Posterior cingulate gyrus (tissue), 11 donors: ENCODE results near the gene CNTNAP2.

Source experiments
- DNase-seq, 10 donors: peaks; one replicate each; pipeline versions ENCODE4 v3.0.0 to v3.0.0-alpha.2; 2020 to 2021; ENCODE audit warnings: mixed read lengths in 3 of 10
- intact Hi-C: fragments of 100-400 bp; cut with DNase I; formaldehyde crosslinking; loops from one replicate; pipeline ENCODE4 v1.15.1; 2023

CNTNAP2 gene

GRCh38 chr7:148241700-148242293 lies 2125.2 kb downstream of the CNTNAP2 start:
- intact Hi-C loops = no loop called here

GRCh38 chr7:148242294-148242821 lies 2125.8 kb downstream of the CNTNAP2 start:
- intact Hi-C loops = no loop called here
- peak in 2 of 10 donors; percentile 28 to 29 for DNase-seq

More at GRCh38 chr7:148241700-148242293, 2125.2 kb downstream of the CNTNAP2 start:
- no peak for DNase-seq

GRCh38 chr7:148245381-148245780 lies 2128.8 kb downstream of the CNTNAP2 start:
- DNase-seq = no peak
- intact Hi-C loops = no loop called here

- intact Hi-C loops = no loop called here
- DNase-seq = no peak
These were observed 2137.0 kb downstream of the CNTNAP2 start for GRCh38 chr7:148253629-148254028.

GRCh38 chr7:148255333-148255732 lies 2138.7 kb downstream of the CNTNAP2 start:
- no peak for DNase-seq
- intact Hi-C loops = no loop called here

GRCh38 chr7:148256433-148256832 lies 2139.8 kb downstream of the CNTNAP2 start:
- DNase-seq = no peak
- intact Hi-C loops = no loop called here

- no peak for DNase-seq
- intact Hi-C loops = loop anchor here (5.0 kb wide), 2 partner anchors 222 to 702 kb away; no protein-coding TSS in a partner anchor
These were observed 2144.0 kb downstream of the CNTNAP2 start for GRCh38 chr7:148260599-148260998.

GRCh38 chr7:148261523-148261922 lies 2144.9 kb downstream of the CNTNAP2 start:
- no peak for DNase-seq
- intact Hi-C loops = loop anchor here (5.0 kb wide), 2 partner anchors 221 to 701 kb away; no protein-coding TSS in a partner anchor

- intact Hi-C loops = loop anchor here (5.0 kb wide), 2 partner anchors 220 to 700 kb away; no protein-coding TSS in a partner anchor
- DNase-seq = peak in 5 of 10 donors; percentile 27 to 85 (median 50)
These were observed 2145.5 kb downstream of the CNTNAP2 start for GRCh38 chr7:148261996-148262688.

GRCh38 chr7:148262721-148263229 lies 2146.2 kb downstream of the CNTNAP2 start:
- intact Hi-C loops = loop anchor here (5.0 kb wide), 2 partner anchors 220 to 700 kb away; no protein-coding TSS in a partner anchor
- peak; percentile 58 to 96 (median 84) for DNase-seq

GRCh38 chr7:148264933-148265557 lies 2148.4 kb downstream of the CNTNAP2 start:
- no peak for DNase-seq
- intact Hi-C loops = loop anchor here (5.0 kb wide), 2 partner anchors 217 to 697 kb away; no protein-coding TSS in a partner anchor

GRCh38 chr7:148265896-148266295 lies 2149.3 kb downstream of the CNTNAP2 start:
- no peak for DNase-seq
- intact Hi-C loops = no loop called here

- intact Hi-C loops = no loop called here
- DNase-seq = no peak
These were observed 2150.2 kb downstream of the CNTNAP2 start for GRCh38 chr7:148266795-148267194.

- intact Hi-C loops = no loop called here
- no peak for DNase-seq
These were observed 2154.0 kb downstream of the CNTNAP2 start for GRCh38 chr7:148270576-148270975.

GRCh38 chr7:148274118-148274517 lies 2157.5 kb downstream of the CNTNAP2 start:
- DNase-seq = no peak
- intact Hi-C loops = no loop called here

- intact Hi-C loops = no loop called here
- no peak for DNase-seq
These were observed 2158.8 kb downstream of the CNTNAP2 start for GRCh38 chr7:148275359-148275890.

- intact Hi-C loops = no loop called here
- peak in 5 of 10 donors; percentile 16 to 82 (median 21) for DNase-seq
These were observed 2159.9 kb downstream of the CNTNAP2 start for GRCh38 chr7:148276314-148277041.

GRCh38 chr7:148277042-148277660 lies 2160.6 kb downstream of the CNTNAP2 start:
- intact Hi-C loops = no loop called here
- DNase-seq = no peak

- intact Hi-C loops = no loop called here
- peak in 1 of 10 donors; percentile 12 for DNase-seq
These were observed 2169.5 kb downstream of the CNTNAP2 start for GRCh38 chr7:148286150-148286549.
